Heart right ventricle (tissue), 16 donors: Measurements from ENCODE around the gene NACA2. TPM values are rescaled to one million over a fixed set of nuclear protein-coding genes. Genes with fewer than 3 reads are reported as not detected.

Experiments
- ATAC-seq, 8 donors: fragments of 200-7000 bp; cut with Tn5 transposase; one replicate each; pipeline ENCODE4 v1.9.1; 2020; ENCODE audit warnings: mild to moderate bottlenecking in 8 of 8, moderate library complexity in 8 of 8, moderate number of reproducible peaks in 1 of 8
- DNase-seq, 2 donors: peaks; one replicate each; pipeline ENCODE4 v3.0.0-alpha.2; 2020
- H3K27ac ChIP-seq, 10 donors: fragments of 200-600 bp; sonication (generic) in 2 of 10; one replicate each; pipeline versions ENCODE4 v1.5.0 to v1.8.0; 2020 to 2022; ENCODE audit warnings: mild to moderate bottlenecking in 3 of 10
- H3K27me3 ChIP-seq, 7 donors: fragments of 200-600 bp; one replicate each; pipeline ENCODE4 v1.8.0; 2021 to 2022; ENCODE audit warnings: mild to moderate bottlenecking in 2 of 7
- H3K36me3 ChIP-seq, 9 donors: fragments of 200-600 bp; sonication (generic) in 1 of 9; one replicate each; pipeline versions ENCODE4 v1.5.0 to v1.8.0; 2020 to 2022; ENCODE audit warnings: mild to moderate bottlenecking in 2 of 9
- H3K4me1 ChIP-seq, 9 donors: fragments of 200-600 bp; sonication (generic) in 1 of 9; one replicate each; pipeline versions ENCODE4 v1.5.0 to v1.8.0; 2020 to 2022; ENCODE audit warnings: mild to moderate bottlenecking in 4 of 9
- H3K4me3 ChIP-seq, 10 donors: fragments of 200-600 bp; sonication (generic) in 2 of 10; one replicate each; pipeline versions ENCODE4 v1.5.0 to v1.8.0; 2020 to 2022; ENCODE audit warnings: mild to moderate bottlenecking in 7 of 10, moderate library complexity in 2 of 10
- H3K9me3 ChIP-seq, 11 donors: fragments of 200-600 bp in 10 of 11; sonication (generic) in 2 of 11; one replicate each; pipeline versions ENCODE4 v1.5.0 to v1.8.0; 2013 to 2022; ENCODE audit warnings: mild to moderate bottlenecking in 2 of 11, control low read depth in 1 of 11, moderate library complexity in 1 of 11
- CTCF ChIP-seq, 9 donors: fragments of 200-600 bp; sonication (generic) in 2 of 9; IDR thresholded peaks; one replicate each; pipeline versions ENCODE4 v1.5.0 to v1.8.0; 2021 to 2022; ENCODE audit warnings: antibody characterized with exemption in 9 of 9, mild to moderate bottlenecking in 5 of 9, moderate library complexity in 1 of 9
- WGBS, 2 donors: extraction: QIAGEN DNeasy Blood & Tissue Kit; methylation state at CpG; one replicate each; pipeline ENCODE4 v1.1.7; 2013; ENCODE audit warnings: inconsistent platforms in 1 of 2; 5-methylcytosine and 5-hydroxymethylcytosine counted together
- intact Hi-C, 10 donors: fragments of 100-400 bp; cut with DNase I; formaldehyde crosslinking; loops; one replicate each; pipeline versions ENCODE4 v1.11.1 to v1.14.2; 2022
- polyA plus RNA-seq, 2 donors: library from polyadenylated mRNA; stranded (reverse); fragments of 200-250 nt; gene quantifications; one replicate each; pipeline ENCODE4 v1.2.3, GENCODE V29; 2013
- total RNA-seq, 10 donors: library from RNA; stranded (reverse); fragmentation: NEBNext Ultra II Directional in 3 of 10; extraction: Animal tissue kit (Norgen Biotek cat#: 25700) in 3 of 10; gene quantifications; one replicate each; pipeline versions ENCODE4 v1.2.1 to v1.2.4, GENCODE V29; 2021 to 2023
- donor health status: Arrhythmogenic right ventricular cardiomyopathy.
- donor health status: ischemic (EF 13 %, LVEDD 7.1; RV severe dilation, severe dysfunction).
- donor health status: healthy with polysubstance abuse.
- donor health status: DM: no; HTN: yes; CAD: no.
- donor health status: DM: no; HTN: no; CAD: no.
- donor health status: ischemic (EF 25% LVEDD 6.9; RV normal size, moderate dysfunction).
- donor health status: ischemic (EF 25% LVEDD 5.7; RV mildly dilated, moderate dysfunction).
- donor health status: healthy.
- donor health status: DM: yes; HTN: yes; CAD: no.
- donor health status: Ischemic cardiomyopathy.
- donor health status: ischemic (EF 35%, LVEDD 5.7; RV mildly dilated, moderate dysfunction).
- donor health status: nonischemic (EF 11% LVEDD 7.7; RV severe dilation, severe dysfunction).
- donor health status: DM: yes; HTN: yes; CAD: no.
- donor health status: PGD.
- donor health status: ischemic (EF 29% LVEDD 5.4; RV normal size, mild dysfunction).
- donor health status: nonischemic (EF 23%, LVEDD 6.1; RV moderate dilation, normal function).

Gene NACA2
- total and polyA plus RNA-seq, 12 donors = 0.10 TPM; not detected in 11

DNA sequence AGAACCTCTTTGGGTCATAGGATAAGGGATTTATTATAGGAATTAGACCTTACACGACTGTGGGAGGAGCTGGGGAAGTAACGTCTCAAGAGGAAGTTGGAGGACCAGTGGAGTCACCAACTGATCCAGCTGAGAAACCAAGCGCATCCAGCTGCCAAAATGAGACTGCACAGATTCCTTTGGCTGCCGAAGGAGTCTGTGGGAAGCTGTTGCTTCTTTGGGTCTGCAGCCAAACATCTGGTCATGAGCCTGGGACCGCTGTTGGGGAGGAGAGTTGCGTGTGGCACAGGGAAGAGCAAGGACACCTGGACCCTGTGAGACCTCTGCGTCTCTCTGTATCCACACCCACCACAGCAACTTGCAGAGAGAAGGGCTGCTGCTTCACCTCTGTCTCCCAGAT, 2.4 kb upstream of the NACA2 start:
- Histone ChIP-seq H3K4me1 (no peaks in the 10 kb centered on the region), H3K36me3 (no peaks in the 10 kb centered on the region), H3K27ac (no peak overlapping the region), H3K9me3 (no peaks in the 10 kb centered on the region), H3K4me3 (no peak overlapping the region), H3K27me3 (peaks cover 0 to 67% (median 23%) of the 10 kb centered on the region in 7 donors)
- ATAC-seq = no peak
- intact Hi-C loops = no loop called here
- no peak for TF ChIP-seq CTCF (IDR thresholded peaks at IDR 0.05)
- DNase-seq = no peak
- 49 to 55% methylated on average over 7 of the region's 7 CpGs for WGBS, 2 donors

DNA sequence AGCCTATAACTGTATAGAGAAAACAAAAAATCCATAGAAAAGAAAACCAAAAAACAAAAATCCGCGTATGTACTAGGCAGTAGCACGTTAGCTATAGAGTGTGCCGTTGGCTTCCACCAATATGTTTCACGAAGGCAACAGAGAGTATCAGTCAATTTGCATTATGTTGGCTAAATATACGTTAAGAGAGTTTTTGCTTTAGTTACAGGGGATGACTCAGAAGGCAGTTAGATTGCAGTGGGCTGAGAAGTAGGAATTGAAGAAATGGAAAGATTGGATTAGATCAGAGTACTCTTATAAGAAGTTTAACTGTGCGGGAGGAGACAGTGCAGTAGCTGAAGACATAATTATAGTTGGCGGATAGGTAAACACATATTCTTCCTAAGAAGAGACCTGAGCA, 911 bp upstream of the NACA2 start:
- no peaks in the 10 kb centered on the region for H3K9me3 ChIP-seq
- ATAC-seq (no peak), DNase-seq (no peak)
- WGBS, 2 donors = 93% methylated on average over 8 of the region's 8 CpGs
- H3K36me3 ChIP-seq = no peaks in the 10 kb centered on the region
- no peak for TF ChIP-seq CTCF (IDR thresholded peaks at IDR 0.05)
- no peak overlapping the region for H3K27ac ChIP-seq
- no peaks in the 10 kb centered on the region for H3K4me1 ChIP-seq
- intact Hi-C loops = no loop called here
- no peak overlapping the region for H3K4me3 ChIP-seq
- peaks cover 0 to 62% (median 23%) of the 10 kb centered on the region in 7 donors for H3K27me3 ChIP-seq

GRCh38 chr17:61589990-61590389, 1.0 kb downstream of the NACA2 start:
- Histone ChIP-seq H3K36me3 (no peaks in the 10 kb centered on the region), H3K27me3 (peaks cover 0 to 45% (median 21%) of the 10 kb centered on the region in 7 donors), H3K9me3 (no peaks in the 10 kb centered on the region), H3K4me3 (no peak overlapping the region), H3K27ac (no peak overlapping the region), H3K4me1 (no peaks in the 10 kb centered on the region)
- TF ChIP-seq CTCF (IDR thresholded peaks at IDR 0.05) = no peak
- intact Hi-C loops = no loop called here
- ATAC-seq = no peak
- 90 to 95% methylated on average over 5 of the region's 5 CpGs for WGBS, 2 donors
- DNase-seq = no peak

DNA sequence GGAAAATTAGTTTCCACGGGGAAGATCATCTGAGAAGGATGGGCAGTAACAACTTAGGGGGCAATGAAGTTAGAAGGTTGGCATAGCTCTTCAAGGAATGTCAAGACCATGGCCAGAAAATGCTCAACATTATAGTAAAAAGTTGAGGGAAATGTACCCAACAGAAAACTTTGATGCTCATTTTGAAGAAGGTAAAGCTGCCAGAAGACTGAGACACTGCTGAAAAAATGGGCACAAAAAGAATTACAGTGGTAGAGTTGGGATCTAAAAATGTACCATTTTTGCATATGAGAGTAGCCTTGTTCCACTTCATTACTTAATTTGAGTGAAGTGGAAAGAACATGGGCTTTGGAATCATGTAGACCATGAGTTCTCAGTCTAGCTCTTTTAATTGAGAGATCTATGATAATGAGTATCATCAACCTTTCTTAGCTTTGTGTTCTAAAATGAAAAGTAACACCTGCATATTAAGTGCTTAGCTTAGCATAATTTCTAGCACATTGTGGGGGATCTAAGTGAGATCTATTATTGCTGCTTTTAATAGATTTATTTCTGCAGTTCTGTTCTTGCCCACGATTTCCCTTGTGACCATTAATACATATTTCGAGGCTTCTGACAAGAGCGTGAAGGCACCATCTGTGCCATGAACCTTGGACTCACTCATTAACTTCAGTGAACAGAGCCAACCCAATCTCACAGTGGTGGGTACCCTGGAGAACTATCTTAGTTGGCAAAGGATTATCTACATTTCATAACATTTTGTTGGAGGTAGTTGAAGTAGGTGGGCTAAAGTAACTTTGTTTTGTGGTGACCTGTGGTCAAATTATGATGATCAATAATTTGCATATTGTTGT, 3.0 kb downstream of the NACA2 start:
- WGBS, 2 donors = 84 to 85% methylated on average over 4 of the region's 4 CpGs
- Histone ChIP-seq H3K4me1 (no peaks in the 10 kb centered on the region), H3K27me3 (peaks cover 0 to 32% (median 9%) of the 10 kb centered on the region in 7 donors), H3K4me3 (no peak overlapping the region), H3K27ac (no peak overlapping the region), H3K36me3 (no peaks in the 10 kb centered on the region), H3K9me3 (no peaks in the 10 kb centered on the region)
- intact Hi-C loops = no loop called here
- no peak for ATAC-seq
- no peak for TF ChIP-seq CTCF (IDR thresholded peaks at IDR 0.05)
- no peak for DNase-seq
